Subcutaneous abdominal adipose tissue (tissue), 5 donors: ENCODE data around the gene LPP.
A peak's percentile ranks its signal among the peaks of the same experiment; 100 is the strongest.

Experiments
- H3K27ac ChIP-seq: one replicate; pipeline ENCODE4 v1.7.0; 2013; ENCODE audit warnings: low read depth, mild to moderate bottlenecking, inconsistent platforms, low read length, moderate library complexity
- H3K27me3 ChIP-seq, 5 donors: one replicate each; pipeline ENCODE4 v1.7.0; 2013; ENCODE audit warnings: low read length in 5 of 5, inconsistent platforms in 1 of 5; ENCODE audit not compliant: control insufficient read depth in 5 of 5, insufficient read depth in 4 of 5
- H3K36me3 ChIP-seq, 5 donors: one replicate each; pipeline ENCODE4 v1.7.0; 2013; ENCODE audit warnings: low read length in 5 of 5; ENCODE audit not compliant: control insufficient read depth in 5 of 5, insufficient read depth in 5 of 5
- H3K4me1 ChIP-seq, 5 donors: one replicate each; pipeline ENCODE4 v1.7.0; 2013; ENCODE audit warnings: low read length in 5 of 5, mild to moderate bottlenecking in 3 of 5, moderate library complexity in 1 of 5; ENCODE audit not compliant: control insufficient read depth in 5 of 5, insufficient read depth in 5 of 5
- H3K4me3 ChIP-seq, 5 donors: one replicate each; pipeline ENCODE4 v1.7.0; 2013; ENCODE audit warnings: low read length in 5 of 5, low read depth in 1 of 5
- H3K9ac ChIP-seq, 5 donors: one replicate each; pipeline ENCODE4 v1.7.0; 2013; ENCODE audit warnings: low read length in 5 of 5, mild to moderate bottlenecking in 4 of 5, moderate library complexity in 3 of 5
- H3K9me3 ChIP-seq, 5 donors: one replicate each; pipeline ENCODE4 v1.7.0; 2013; ENCODE audit warnings: low read length in 5 of 5; ENCODE audit not compliant: control insufficient read depth in 5 of 5
- donor health status: healthy.
- donor health status: healthy.
- donor health status: healthy.
- donor health status: healthy.
- donor health status: healthy.

Gene LPP

DNA sequence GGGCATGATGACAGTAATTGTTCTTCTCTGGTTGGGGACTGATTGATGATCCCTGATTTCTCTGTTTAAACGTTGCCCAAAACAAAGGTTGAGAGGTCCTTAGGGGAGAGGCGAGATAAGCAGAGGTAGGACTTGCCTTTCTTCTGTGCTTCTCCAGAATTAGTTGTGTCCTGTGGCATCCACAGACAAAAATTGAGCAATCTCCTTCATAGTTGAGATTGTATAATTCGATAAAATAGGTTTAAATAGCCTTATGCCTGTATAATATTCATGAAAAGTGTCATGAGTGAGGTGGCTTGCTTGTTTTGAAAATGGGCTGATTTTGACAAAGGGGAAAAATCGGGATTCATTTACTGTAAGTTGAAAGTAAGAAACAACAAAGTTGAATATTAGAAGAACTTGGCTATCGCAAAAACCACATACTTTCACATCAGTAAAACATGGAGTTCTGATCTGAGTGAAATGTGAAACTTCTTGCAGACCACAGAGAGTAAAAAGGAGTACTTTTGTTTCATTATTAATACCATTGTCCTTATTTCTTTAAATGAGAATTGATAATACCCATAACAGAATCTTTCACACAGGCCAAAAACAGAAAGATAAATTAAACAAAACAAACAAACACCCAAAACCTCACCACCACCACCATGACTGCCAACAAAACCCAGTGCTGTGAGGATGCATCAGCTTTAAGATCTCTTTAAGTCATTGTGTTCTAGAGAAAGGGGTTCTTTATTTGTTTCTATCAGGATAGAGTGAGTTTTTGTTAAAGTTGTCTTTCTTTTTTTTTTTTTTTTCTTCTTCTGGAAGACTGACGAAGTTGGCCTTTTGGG is 155.7 kb downstream of the LPP start:
- Histone ChIP-seq H3K9me3 (no peaks in the 10 kb centered on the region), H3K4me1 (peaks cover 0 to 3% (median 0%) of the 10 kb centered on the region in 5 donors), H3K9ac (no peak overlapping the region), H3K27me3 (no peaks in the 10 kb centered on the region), H3K27ac (no peak overlapping the region), H3K36me3 (peaks cover 0 to 3% (median 0%) of the 10 kb centered on the region in 5 donors), H3K4me3 (no peak overlapping the region)

DNA sequence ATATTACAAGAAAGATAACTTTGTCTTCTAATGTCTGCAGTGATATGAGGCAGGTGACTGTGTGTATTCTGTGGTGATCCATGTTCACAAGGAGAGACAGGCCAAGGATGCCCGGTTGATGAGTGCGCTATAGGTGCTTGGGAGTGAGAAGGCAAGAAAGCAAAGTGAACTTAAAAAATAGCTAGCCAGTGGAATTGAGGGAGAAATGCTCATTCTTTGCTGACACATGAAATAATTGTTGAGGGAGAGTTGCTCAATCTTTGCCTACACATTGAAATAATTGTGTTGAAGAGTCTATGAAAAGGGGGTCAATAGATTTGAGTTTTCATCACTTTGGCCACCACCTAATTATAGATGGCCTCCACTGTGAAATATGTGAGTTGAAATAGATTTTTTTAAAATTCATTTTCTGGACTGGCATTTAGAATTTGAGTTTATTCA is 156.3 kb downstream of the LPP start:
- Histone ChIP-seq H3K9ac (no peak overlapping the region), H3K4me3 (no peak overlapping the region), H3K27ac (no peak overlapping the region), H3K9me3 (no peaks in the 10 kb centered on the region), H3K27me3 (no peaks in the 10 kb centered on the region), H3K36me3 (peaks cover 0 to 3% (median 0%) of the 10 kb centered on the region in 5 donors), H3K4me1 (peaks cover 0 to 3% (median 0%) of the 10 kb centered on the region in 5 donors)

DNA sequence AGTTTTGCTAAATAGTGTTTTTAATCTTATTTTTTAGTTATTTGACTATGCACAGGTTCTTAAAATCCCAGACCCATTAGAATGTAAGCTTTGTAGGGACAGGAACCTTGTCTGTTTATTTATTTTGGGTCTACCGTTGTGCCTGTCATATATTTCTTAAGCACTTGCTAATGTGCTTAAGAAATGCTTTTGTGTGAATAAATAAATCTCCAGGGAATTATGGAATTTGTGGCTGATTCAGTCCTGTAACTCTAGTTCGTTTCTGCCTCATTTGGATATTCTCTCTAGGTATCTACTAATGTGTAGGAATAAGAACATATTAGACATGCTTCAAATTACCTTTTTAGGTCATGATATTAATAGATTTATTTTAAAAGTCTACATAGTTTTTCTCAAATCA is 161.6 kb downstream of the LPP start:
- Histone ChIP-seq H3K9me3 (no peaks in the 10 kb centered on the region), H3K4me3 (no peak overlapping the region), H3K27ac (peak overlapping the region; percentile 49), H3K9ac (no peak overlapping the region), H3K4me1 (peaks cover 3 to 22% (median 13%) of the 10 kb centered on the region in 5 donors), H3K27me3 (no peaks in the 10 kb centered on the region), H3K36me3 (no peaks in the 10 kb centered on the region)

DNA sequence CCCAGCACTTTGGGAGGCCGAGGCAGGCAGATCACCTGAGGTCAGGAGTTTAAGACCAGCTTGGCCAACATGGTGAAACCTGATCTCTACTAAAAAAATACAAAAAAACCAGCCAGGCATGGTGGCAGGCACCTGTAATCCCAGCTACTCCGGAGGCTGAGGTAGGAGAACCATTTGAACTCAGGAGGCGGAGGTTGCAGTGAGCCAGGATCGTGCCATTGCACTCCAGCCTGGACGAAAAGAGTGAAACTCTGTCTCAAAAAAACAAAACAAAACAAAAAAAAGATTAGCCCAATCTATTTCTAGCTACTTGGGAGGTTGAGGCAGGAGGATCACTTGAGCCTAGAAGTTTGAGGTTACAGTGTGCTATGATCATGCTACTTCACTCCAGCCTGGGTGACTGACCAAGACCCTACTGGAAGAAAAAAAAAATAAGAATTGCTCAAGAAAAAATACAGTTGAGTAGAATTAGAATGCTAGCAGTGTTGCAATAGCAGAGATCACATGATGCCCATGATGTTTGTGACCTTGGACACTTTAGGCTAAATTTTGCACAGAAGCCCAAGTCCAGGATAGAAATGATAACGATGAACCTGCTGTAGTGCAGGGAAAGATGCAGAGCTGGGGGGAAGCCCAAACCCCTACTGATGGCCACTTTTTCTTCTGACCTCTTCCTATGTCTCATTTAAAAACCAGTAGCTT is 162.2 kb downstream of the LPP start:
- Histone ChIP-seq H3K27me3 (no peaks in the 10 kb centered on the region), H3K4me1 (peaks cover 3 to 22% (median 13%) of the 10 kb centered on the region in 5 donors), H3K27ac (peak overlapping the region; percentile 49), H3K9ac (no peak overlapping the region), H3K36me3 (no peaks in the 10 kb centered on the region), H3K9me3 (no peaks in the 10 kb centered on the region), H3K4me3 (no peak overlapping the region)

DNA sequence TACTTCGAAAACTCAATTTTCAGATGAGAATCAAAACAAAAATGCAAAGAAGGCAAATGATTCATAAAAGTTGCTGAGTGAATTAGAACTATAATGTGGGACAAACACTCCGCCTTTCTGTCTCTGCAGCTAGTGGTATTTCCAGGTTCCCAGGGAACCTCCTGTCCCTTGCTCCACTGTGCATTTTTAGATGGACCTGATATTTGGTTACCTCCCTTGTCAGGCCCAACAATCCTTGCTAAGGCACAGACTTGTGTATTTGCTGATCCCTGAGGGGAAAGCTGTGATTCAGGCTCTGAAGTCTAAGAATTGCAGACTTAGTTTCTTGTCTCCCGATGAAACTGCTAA is 162.7 kb downstream of the LPP start:
- Histone ChIP-seq H3K36me3 (no peaks in the 10 kb centered on the region), H3K27ac (peak overlapping the region; percentile 49), H3K4me1 (peaks cover 3 to 22% (median 13%) of the 10 kb centered on the region in 5 donors), H3K9me3 (no peaks in the 10 kb centered on the region), H3K27me3 (no peaks in the 10 kb centered on the region), H3K4me3 (no peak overlapping the region), H3K9ac (no peak overlapping the region)

DNA sequence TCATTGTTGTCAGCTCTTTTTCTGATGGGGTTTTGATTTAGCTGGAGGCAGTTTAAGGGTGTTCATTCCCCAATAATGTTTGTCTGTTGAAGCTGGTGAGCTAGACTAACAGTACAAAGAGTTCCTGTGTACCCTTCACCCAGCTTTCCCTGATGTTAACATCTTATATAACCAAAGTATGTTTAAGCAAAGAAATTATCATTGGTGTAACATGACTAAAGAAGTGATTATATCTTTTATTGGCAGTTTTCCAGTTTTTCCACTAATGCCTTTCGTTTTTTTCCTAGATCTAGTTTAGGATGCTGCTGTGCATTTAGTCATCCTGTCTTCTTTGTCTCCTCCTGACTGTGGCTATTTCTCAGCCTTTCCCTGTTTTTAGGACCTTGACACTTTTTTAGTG is 165.6 kb downstream of the LPP start:
- Histone ChIP-seq H3K27ac (no peak overlapping the region), H3K4me1 (peaks cover 3 to 22% (median 15%) of the 10 kb centered on the region in 5 donors)

DNA sequence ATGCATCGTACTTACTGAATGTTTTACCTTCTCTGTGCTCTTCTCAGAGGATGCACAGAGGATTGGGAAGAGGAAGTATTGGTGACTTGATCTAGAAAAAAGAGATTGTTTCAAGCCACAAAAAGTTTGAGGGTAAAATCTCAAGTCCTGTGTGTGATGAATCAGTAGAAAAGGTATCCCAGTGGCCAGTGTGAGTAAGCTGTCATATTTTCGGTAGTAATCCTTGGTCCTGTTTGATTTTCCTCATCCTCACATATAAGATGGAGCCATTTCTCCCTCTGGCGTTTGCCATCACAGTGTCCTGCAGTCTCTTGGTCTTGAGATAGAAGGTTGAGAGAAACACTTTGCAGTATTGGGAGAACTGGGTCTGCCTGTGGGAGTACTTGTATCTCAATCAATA is 166.8 kb downstream of the LPP start:
- no peak overlapping the region for H3K27ac ChIP-seq

More for the DNA sequence above, 165.6 kb downstream of the LPP start:
- H3K9ac ChIP-seq: no peak overlapping the region
- no peaks in the 10 kb centered on the region for H3K36me3 ChIP-seq
- no peaks in the 10 kb centered on the region for H3K9me3 ChIP-seq
- H3K27me3 ChIP-seq: no peaks in the 10 kb centered on the region
- H3K4me3 ChIP-seq: no peak overlapping the region

DNA sequence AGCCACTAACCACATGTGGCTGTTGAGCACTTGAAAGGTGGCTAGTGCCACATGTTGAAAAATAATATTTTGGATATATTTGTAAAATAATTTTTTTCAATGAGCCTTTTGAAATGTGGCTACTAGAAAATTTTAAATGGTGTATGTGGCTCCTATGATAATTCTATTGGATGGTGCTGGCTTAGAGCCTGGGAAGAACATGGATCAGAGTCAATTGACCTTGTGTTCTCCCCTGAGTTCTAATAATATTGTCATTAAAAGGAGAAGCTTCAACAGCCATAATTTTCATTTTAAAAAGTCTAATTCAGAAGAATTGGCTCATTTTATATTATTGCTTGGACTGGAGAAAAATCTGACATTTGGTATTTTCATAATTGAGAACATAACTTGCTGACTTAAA is 167.3 kb downstream of the LPP start:
- no peaks in the 10 kb centered on the region for H3K27me3 ChIP-seq
- H3K27ac ChIP-seq: no peak overlapping the region
- H3K4me1 ChIP-seq: peaks cover 3 to 13% (median 10%) of the 10 kb centered on the region in 5 donors
- H3K36me3 ChIP-seq: no peaks in the 10 kb centered on the region
- H3K9me3 ChIP-seq: no peaks in the 10 kb centered on the region
- no peak overlapping the region for H3K4me3 ChIP-seq
- no peak overlapping the region for H3K9ac ChIP-seq

More for the DNA sequence above, 166.8 kb downstream of the LPP start:
- Histone ChIP-seq H3K9ac (no peak overlapping the region), H3K27me3 (no peaks in the 10 kb centered on the region), H3K4me1 (peaks cover 3 to 18% (median 15%) of the 10 kb centered on the region in 5 donors), H3K9me3 (no peaks in the 10 kb centered on the region), H3K4me3 (no peak overlapping the region), H3K36me3 (no peaks in the 10 kb centered on the region)

DNA sequence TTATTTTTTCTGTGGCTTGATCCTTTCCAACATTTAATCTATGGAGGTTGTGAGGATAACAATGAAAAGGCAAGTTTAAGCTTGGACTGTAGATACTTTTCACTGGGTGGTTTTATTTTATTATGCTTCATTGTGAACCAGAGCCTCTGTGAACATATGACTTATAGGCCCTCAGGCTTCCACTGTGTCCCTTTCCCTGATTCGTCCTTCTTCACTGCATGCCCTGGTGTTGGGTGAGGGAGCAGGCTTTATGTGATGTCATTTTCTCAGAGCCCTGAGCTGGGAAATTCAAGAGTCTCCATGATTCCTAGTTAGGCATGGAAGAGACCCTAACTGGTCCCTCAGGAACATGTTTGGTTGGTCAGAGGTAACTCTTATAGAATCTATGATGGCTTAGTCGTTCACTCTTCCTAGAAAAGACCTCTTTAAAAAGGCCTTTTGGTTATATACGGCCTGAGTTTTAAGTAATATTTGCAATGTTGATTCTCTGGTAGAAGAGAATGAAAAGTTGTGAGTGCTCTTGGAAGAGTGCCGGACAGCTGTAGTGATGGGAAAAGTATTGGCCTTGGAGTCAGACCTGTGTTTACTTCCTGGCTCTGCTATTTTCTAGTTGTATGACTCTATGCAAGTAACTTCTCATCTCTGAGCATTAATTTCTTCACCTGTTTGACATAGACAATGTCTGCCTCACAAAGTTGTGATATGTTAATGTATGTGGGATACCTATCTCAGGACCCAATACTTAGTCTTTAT is 168.4 kb downstream of the LPP start:
- Histone ChIP-seq H3K4me1 (peaks cover 0 to 5% (median 0%) of the 10 kb centered on the region in 5 donors), H3K4me3 (no peak overlapping the region), H3K27ac (no peak overlapping the region), H3K9ac (no peak overlapping the region), H3K9me3 (no peaks in the 10 kb centered on the region), H3K27me3 (no peaks in the 10 kb centered on the region), H3K36me3 (no peaks in the 10 kb centered on the region)
